NCI-H187 (cell line): ENCODE measurements around the gene FAM174C.
"Not testable (repeated sequence)": the region's sequence is repeated elsewhere in the genome, so short reads cannot be mapped to it uniquely, and the experiment has no call there.

Source experiments
- DNase-seq, 2 experiments: peaks; one replicate each; lab custom pipeline; 2025; lab: John Stamatoyannopoulos, UW

FAM174C gene

GRCh38 chr19:1300744-1301490 lies 25.6 kb downstream of the FAM174C start:
- no peak for DNase-seq

GRCh38 chr19:1302533-1303239 lies 27.4 kb downstream of the FAM174C start:
- DNase-seq, result no peak

- DNase-seq, result no peak
These were observed 29.0 kb downstream of the FAM174C start for GRCh38 chr19:1304197-1304924.

- DNase-seq, result not testable (repeated sequence)
These were observed 30.0 kb downstream of the FAM174C start for GRCh38 chr19:1305354-1305753.

GRCh38 chr19:1307320-1307719 lies 32.0 kb downstream of the FAM174C start:
- no peak for DNase-seq

GRCh38 chr19:1307755-1308303 lies 32.5 kb downstream of the FAM174C start:
- no peak for DNase-seq

- no peak for DNase-seq
These were observed 33.4 kb downstream of the FAM174C start for GRCh38 chr19:1308718-1309117.

GRCh38 chr19:1309977-1310852 lies 34.9 kb downstream of the FAM174C start:
- no peak for DNase-seq

- DNase-seq, result no peak
These were observed 35.5 kb downstream of the FAM174C start for GRCh38 chr19:1310853-1311180.

GRCh38 chr19:1311543-1312091 lies 36.3 kb downstream of the FAM174C start:
- DNase-seq, result no peak

- DNase-seq, result no peak
These were observed 37.7 kb downstream of the FAM174C start for GRCh38 chr19:1312767-1313694.

GRCh38 chr19:1313695-1314613 lies 38.6 kb downstream of the FAM174C start:
- no peak for DNase-seq

GRCh38 chr19:1315470-1316166 lies 40.3 kb downstream of the FAM174C start:
- no peak for DNase-seq

- no peak for DNase-seq
These were observed 41.1 kb downstream of the FAM174C start for GRCh38 chr19:1316466-1316865.

GRCh38 chr19:1317274-1318003 lies 42.1 kb downstream of the FAM174C start:
- no peak for DNase-seq

- DNase-seq, result no peak
These were observed 43.5 kb downstream of the FAM174C start for GRCh38 chr19:1318678-1319471.

- not testable (repeated sequence) for DNase-seq
These were observed 44.9 kb downstream of the FAM174C start for GRCh38 chr19:1320282-1320650.
